ENCODE measurements around the gene IGF2BP2.

DNA sequence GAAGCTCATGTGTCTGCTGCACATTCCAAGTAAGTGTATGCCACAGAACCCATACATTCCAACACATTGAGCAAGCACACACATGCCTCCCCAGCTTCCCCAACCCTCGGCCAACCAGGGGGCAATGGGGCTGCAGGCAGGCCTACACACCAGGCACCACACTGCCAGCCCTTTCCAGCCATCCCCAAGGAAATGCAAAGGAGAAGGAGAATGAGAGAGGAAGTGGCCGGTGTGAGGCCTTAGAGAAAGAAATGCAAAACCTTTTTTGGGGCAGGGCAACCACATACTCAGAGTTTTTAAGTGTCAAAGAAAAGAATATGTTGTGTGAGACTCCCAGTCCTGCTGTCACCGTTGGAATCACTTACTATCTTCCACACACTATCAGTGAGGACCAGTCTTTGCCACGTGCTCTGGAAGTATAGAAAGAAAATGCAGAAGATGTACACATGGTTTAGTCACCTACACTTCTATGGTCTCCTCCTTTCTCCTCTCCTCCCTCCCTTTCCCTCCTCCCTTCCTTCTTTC lies 11.1 kb downstream of the IGF2BP2 start:
- TF ChIP-seq POLR2A (IDR thresholded peaks at IDR 0.05) (no peak), EP300 (IDR thresholded peaks at IDR 0.05) (no peak), POLR2AphosphoS5 (IDR thresholded peaks at IDR 0.05) (no peak)
- TF ChIP-seq, protein P1, sequence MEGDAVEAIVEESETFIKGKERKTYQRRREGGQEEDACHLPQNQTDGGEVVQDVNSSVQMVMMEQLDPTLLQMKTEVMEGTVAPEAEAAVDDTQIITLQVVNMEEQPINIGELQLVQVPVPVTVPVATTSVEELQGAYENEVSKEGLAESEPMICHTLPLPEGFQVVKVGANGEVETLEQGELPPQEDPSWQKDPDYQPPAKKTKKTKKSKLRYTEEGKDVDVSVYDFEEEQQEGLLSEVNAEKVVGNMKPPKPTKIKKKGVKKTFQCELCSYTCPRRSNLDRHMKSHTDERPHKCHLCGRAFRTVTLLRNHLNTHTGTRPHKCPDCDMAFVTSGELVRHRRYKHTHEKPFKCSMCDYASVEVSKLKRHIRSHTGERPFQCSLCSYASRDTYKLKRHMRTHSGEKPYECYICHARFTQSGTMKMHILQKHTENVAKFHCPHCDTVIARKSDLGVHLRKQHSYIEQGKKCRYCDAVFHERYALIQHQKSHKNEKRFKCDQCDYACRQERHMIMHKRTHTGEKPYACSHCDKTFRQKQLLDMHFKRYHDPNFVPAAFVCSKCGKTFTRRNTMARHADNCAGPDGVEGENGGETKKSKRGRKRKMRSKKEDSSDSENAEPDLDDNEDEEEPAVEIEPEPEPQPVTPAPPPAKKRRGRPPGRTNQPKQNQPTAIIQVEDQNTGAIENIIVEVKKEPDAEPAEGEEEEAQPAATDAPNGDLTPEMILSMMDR (IDR thresholded peaks at IDR 0.05), result no peak
